ENCODE results near the gene SPATA18.

The SPATA18 gene

GRCh38 chr4:52058275-52058674 lies 7.2 kb downstream of the SPATA18 start:
- TF ChIP-seq CTCF (conservative IDR thresholded peaks at IDR 0.05; ENCODE audit: low read depth) = no peak
- DNase-seq (ENCODE audit: low spot score) = no peak
- CTCF ChIA-PET = no interaction called here
- POLR2A ChIA-PET (ENCODE audit: low non-redundant PET) = no interaction called here
- H3K27ac ChIP-seq = no peak overlapping the region

- ChIA-PET CTCF (no interaction called here), POLR2A (ENCODE audit: low non-redundant PET) (no interaction called here)
- DNase-seq (ENCODE audit: low spot score) = peak; percentile 13
- H3K27ac ChIP-seq = no peak overlapping the region
- TF ChIP-seq CTCF (conservative IDR thresholded peaks at IDR 0.05; ENCODE audit: low read depth) = no peak
Observed at GRCh38 chr4:52059372-52059771, 8.3 kb downstream of the SPATA18 start.

GRCh38 chr4:52069571-52069970 lies 18.5 kb downstream of the SPATA18 start:
- CTCF ChIA-PET = no interaction called here
- no peak for TF ChIP-seq CTCF (conservative IDR thresholded peaks at IDR 0.05; ENCODE audit: low read depth)
- H3K27ac ChIP-seq = no peak overlapping the region
- no peak for DNase-seq (ENCODE audit: low spot score)
- POLR2A ChIA-PET (ENCODE audit: low non-redundant PET) = no interaction called here

- TF ChIP-seq CTCF (conservative IDR thresholded peaks at IDR 0.05; ENCODE audit: low read depth) = no peak
- ChIA-PET POLR2A (ENCODE audit: low non-redundant PET) (no interaction called here), CTCF (interaction anchor here (0.6 kb wide), 1 partner anchor 9 kb away, joined by 3 read pairs; no protein-coding TSS in a partner anchor)
Observed at GRCh38 chr4:52071791-52072546, 20.9 kb downstream of the SPATA18 start.

GRCh38 chr4:52076731-52077130 lies 25.6 kb downstream of the SPATA18 start:
- ChIA-PET CTCF (no interaction called here), POLR2A (ENCODE audit: low non-redundant PET) (no interaction called here)
- H3K27ac ChIP-seq = no peak overlapping the region
- no peak for TF ChIP-seq CTCF (conservative IDR thresholded peaks at IDR 0.05; ENCODE audit: low read depth)
- DNase-seq (ENCODE audit: low spot score) = no peak

More at GRCh38 chr4:52071791-52072546, 20.9 kb downstream of the SPATA18 start:
- DNase-seq (ENCODE audit: low spot score) = no peak
- no peak overlapping the region for H3K27ac ChIP-seq

- TF ChIP-seq CTCF (conservative IDR thresholded peaks at IDR 0.05; ENCODE audit: low read depth) = no peak
- no peak for DNase-seq (ENCODE audit: low spot score)
- POLR2A ChIA-PET (ENCODE audit: low non-redundant PET) = no interaction called here
- H3K27ac ChIP-seq = no peak overlapping the region
- CTCF ChIA-PET = no interaction called here
Observed at GRCh38 chr4:52079659-52080058, 28.6 kb downstream of the SPATA18 start.
